ENCODE results near the gene LCN10. TPM values are rescaled to one million over a fixed set of nuclear protein-coding genes. Genes with fewer than 3 reads are reported as not detected.

LCN10 gene
- total RNA-seq, 1 experiment from 2014 or later = 1.5 TPM

- H2BK12ac ChIP-seq (ENCODE audit: insufficient read length, low read depth, low read length) = no peak overlapping the region
- no peak overlapping the region for H2BK120ac ChIP-seq (ENCODE audit: low read depth, low read length, poor library complexity, severe bottlenecking)
- H3K4me1 ChIP-seq (ENCODE audit: insufficient read depth, low read length) = no peaks in the 10 kb centered on the region
- no peak for DNase-seq
- no peaks in the 10 kb centered on the region for H3K23me2 ChIP-seq (ENCODE audit: insufficient read length, low read depth, low read length, poor library complexity, severe bottlenecking)
- H4K8ac ChIP-seq (replicated peaks; ENCODE audit: insufficient read length, low read depth, low read length) = no peak overlapping the region
- H3K79me2 ChIP-seq (ENCODE audit: insufficient read depth, low read length) = no peaks in the 10 kb centered on the region
- H4K20me1 ChIP-seq (ENCODE audit: control insufficient read depth, insufficient read depth, insufficient read length) = no peaks in the 10 kb centered on the region
- H3K23ac ChIP-seq (ENCODE audit: insufficient read length, low read depth, low read length) = no peak overlapping the region
- Mint-ChIP-seq H3K27me3 (ENCODE audit: low read depth) (peaks cover 62% of the 10 kb centered on the region), H3K36me3 (ENCODE audit: insufficient read depth in 1 of 3, low read depth in 3 of 3) (peaks cover 7 to 11% (median 11%) of the 10 kb centered on the region in 3 experiments), H3K9me3 (peaks cover 24 to 26% of the 10 kb centered on the region in 2 experiments), H3K4me3 (no peak overlapping the region), H3K27ac (no peak overlapping the region), H3K4me1 (peaks cover 0 to 3% of the 10 kb centered on the region in 2 experiments; a peak in 3 of 4 replicates)
- H4K91ac ChIP-seq (ENCODE audit: insufficient read length, low read depth, low read length) = no peak overlapping the region
- H3T11ph ChIP-seq (ENCODE audit: low read length) = no peak overlapping the region
- H3K79me1 ChIP-seq (ENCODE audit: insufficient read depth, low read depth, low read length, poor library complexity, severe bottlenecking) = no peaks in the 10 kb centered on the region
- no peaks in the 10 kb centered on the region for H3K9me3 ChIP-seq (ENCODE audit: control insufficient read depth, low read depth, low read length)
- WGBS (ENCODE audit: extremely low coverage, insufficient read length, low lambda C conversion rate) = no CpG with 5 or more reads among the region's 7 CpGs
- no peak overlapping the region for H2BK15ac ChIP-seq (ENCODE audit: low read depth, low read length)
- no peak overlapping the region for H3K14ac ChIP-seq (ENCODE audit: insufficient read depth, low read length)
- no peaks in the 10 kb centered on the region; the same call in 1 of the 2 replicates for H3K27me3 ChIP-seq (ENCODE audit: insufficient read depth, low read length)
- H2AK5ac ChIP-seq (ENCODE audit: insufficient read length, low read length) = no peak overlapping the region
- H4K5ac ChIP-seq (ENCODE audit: insufficient read length, low read depth, low read length) = no peak overlapping the region
- no peak for TF ChIP-seq CTCF (conservative IDR thresholded peaks at IDR 0.05)
- H3K18ac ChIP-seq (ENCODE audit: insufficient read length, low read depth, low read length) = no peak overlapping the region
- no peak overlapping the region for H2BK20ac ChIP-seq (ENCODE audit: low read depth, low read length, poor library complexity, severe bottlenecking)
- H3K56ac ChIP-seq (ENCODE audit: insufficient read length, low read depth, low read length) = no peak overlapping the region
- H3K9ac ChIP-seq (ENCODE audit: extremely low read depth, insufficient read length, low read length) = no peak overlapping the region
- no peak overlapping the region for H3K4ac ChIP-seq (ENCODE audit: low read depth, low read length)
- H2AFZ ChIP-seq (ENCODE audit: low read length) = no peak overlapping the region
- no peak overlapping the region for H3K27ac ChIP-seq (ENCODE audit: insufficient read length, low read depth, low read length)
- no peak overlapping the region for H3K4me2 ChIP-seq (ENCODE audit: insufficient read depth, insufficient read length, low read length)
- no peak overlapping the region for H2BK5ac ChIP-seq (ENCODE audit: insufficient read length, low read length)
Measured at GRCh38 chr9:136776947-136777346, 34.2 kb upstream of the LCN10 start.
